SK-N-SH (cell line): ENCODE results near the gene PTTG1IP. TPM values are rescaled to one million over a fixed set of nuclear protein-coding genes. Genes with fewer than 3 reads are reported as not detected.
A peak's percentile ranks its signal among the peaks of the same experiment; 100 is the strongest.

Experiments used
- CTCF ChIA-PET: fragments of 300-600, 350-600 bp; formaldehyde crosslinking; extraction: SDS; loops from one replicate; lab custom pipeline; 2021; lab: Yijun Ruan, JAX
- POLR2A ChIA-PET: fragments of 350-600 bp; sonication (Branson Sonifier 250); formaldehyde crosslinking; extraction: SDS; loops from one replicate; lab custom pipeline; 2020; ENCODE audit warnings: antibody characterized with exemption, inconsistent platforms; lab: Yijun Ruan, JAX
- DNase-seq: peaks from one replicate; pipeline ENCODE4 v3.0.0; 2012
- H2AFZ ChIP-seq: fragments of 200-600 bp; sonication (generic); 2 replicates; pipeline ENCODE4 v1.8.1; 2016; ENCODE audit warnings: antibody characterized with exemption, mild to moderate bottlenecking, low read depth
- H3F3A ChIP-seq: fragments of 200-600 bp; sonication (generic); replicated peaks from 2 replicates; pipeline ENCODE3; 2016; ENCODE audit warnings: antibody characterized with exemption, mild to moderate bottlenecking; ENCODE audit not compliant: insufficient read depth
- H3K27ac ChIP-seq, 2 experiments: fragments of 200-500 bp in 1 of 2; fragments of 200-600 bp in 1 of 2; sonication (Bioruptor generic) in 1 of 2; sonication (generic), shearing (Covaris generic) in 1 of 2; 2 replicates each; pipeline versions ENCODE4 v1.5.1 to v1.6.1; 2014 to 2016; ENCODE audit warnings: low read depth in 2 of 2, inconsistent platforms in 1 of 2, low read length in 1 of 2, mild to moderate bottlenecking in 1 of 2, mixed read lengths in 1 of 2
- H3K27me3 ChIP-seq: fragments of 200-600 bp; sonication (generic), shearing (Covaris generic); 2 replicates; pipeline ENCODE4 v1.6.1; 2016; ENCODE audit warnings: mixed run types; ENCODE audit not compliant: insufficient read depth
- H3K36me3 ChIP-seq, 2 experiments: fragments of 200-500 bp in 1 of 2; fragments of 200-600 bp in 1 of 2; sonication (Bioruptor generic) in 1 of 2; sonication (generic) in 1 of 2; replicated peaks in 1 of 2; 2 replicates each; pipeline versions ENCODE3 to v1.5.1; 2014 to 2016; ENCODE audit warnings: low read length in 1 of 2, mild to moderate bottlenecking in 1 of 2; ENCODE audit not compliant: insufficient read depth in 2 of 2, control insufficient read depth in 1 of 2
- H3K4me1 ChIP-seq, 2 experiments: fragments of 200-500 bp in 1 of 2; fragments of 200-600 bp in 1 of 2; sonication (Bioruptor generic) in 1 of 2; sonication (generic), shearing (Covaris generic) in 1 of 2; 2 replicates each; pipeline versions ENCODE4 v1.5.1 to v1.6.1; 2014 to 2016; ENCODE audit warnings: low read depth in 1 of 2, low read length in 1 of 2, mixed run types in 1 of 2; ENCODE audit not compliant: insufficient read depth in 2 of 2, control insufficient read depth in 1 of 2
- H3K4me2 ChIP-seq: fragments of 200-600 bp; sonication (generic), shearing (Covaris generic); 2 replicates; pipeline ENCODE4 v1.6.1; 2017; ENCODE audit warnings: mixed run types
- H3K4me3 ChIP-seq, 2 experiments: fragments of 200-500 bp in 1 of 2; fragments of 200-600 bp in 1 of 2; sonication (Bioruptor generic) in 1 of 2; sonication (generic), shearing (Covaris generic) in 1 of 2; 2 replicates each; pipeline versions ENCODE4 v1.5.1 to v1.8.1; 2014 to 2016; ENCODE audit warnings: low read depth in 2 of 2, inconsistent platforms in 1 of 2, low read length in 1 of 2, mild to moderate bottlenecking in 1 of 2, mixed read lengths in 1 of 2, moderate library complexity in 1 of 2
- H3K79me2 ChIP-seq: fragments of 200-600 bp; sonication (generic); 2 replicates; pipeline ENCODE4 v1.8.1; 2017; ENCODE audit warnings: mild to moderate bottlenecking; ENCODE audit not compliant: insufficient read depth
- H3K9ac ChIP-seq: fragments of 200-600 bp; sonication (generic); 2 replicates; pipeline ENCODE4 v1.6.1; 2017; ENCODE audit warnings: mixed run types
- H3K9me2 ChIP-seq: fragments of 200-600 bp; sonication (generic); 2 replicates; pipeline ENCODE4 v1.6.1; 2017; ENCODE audit warnings: mixed run types
- H3K9me3 ChIP-seq: fragments of 200-600 bp; sonication (generic); 2 replicates; pipeline ENCODE4 v1.6.1; 2017; ENCODE audit warnings: mixed run types, mild to moderate bottlenecking, moderate library complexity
- H4K20me1 ChIP-seq: fragments of 200-600 bp; sonication (generic); 2 replicates; pipeline ENCODE4 v1.6.1; 2017; ENCODE audit warnings: mild to moderate bottlenecking, mixed run types; ENCODE audit not compliant: insufficient read depth
- CTCF ChIP-seq: fragments of 200-600 bp; sonication (generic); IDR thresholded peaks from 2 replicates; pipeline ENCODE4 v1.6.1; 2017; ENCODE audit warnings: antibody characterized with exemption, mild to moderate bottlenecking, moderate library complexity
- ELF1 ChIP-seq: IDR thresholded peaks from 2 replicates; pipeline ENCODE4 v1.4.0; 2012
- EZH2phosphoT487 ChIP-seq: fragments of 200-600 bp; sonication (generic); IDR thresholded peaks from 2 replicates; pipeline ENCODE4 v1.6.1; 2017; ENCODE audit warnings: low read depth, mixed run types, mild to moderate bottlenecking, antibody characterized with exemption, moderate library complexity, borderline replicate concordance
- FOSL2 ChIP-seq: IDR thresholded peaks from 2 replicates; pipeline ENCODE4 v1.4.0; 2012; ENCODE audit warnings: low read depth, mild to moderate bottlenecking, moderate library complexity, borderline replicate concordance
- FOXJ3 ChIP-seq: sonication (generic); formaldehyde crosslinking; IDR thresholded peaks from 2 replicates; pipeline ENCODE4 v1.5.1; 2020; ENCODE audit warnings: mild to moderate bottlenecking, missing genetic modification reagents
- GABPA ChIP-seq: IDR thresholded peaks from 2 replicates; pipeline ENCODE4 v1.4.0; 2012; ENCODE audit warnings: low read depth, mild to moderate bottlenecking
- GATA2 ChIP-seq: sonication (generic); formaldehyde crosslinking; IDR thresholded peaks from 2 replicates; pipeline ENCODE4 v1.5.0; 2020; ENCODE audit warnings: mild to moderate bottlenecking, missing genetic modification reagents
- IRF3 ChIP-seq: fragments of 150-350 bp; IDR thresholded peaks from 2 replicates; pipeline ENCODE4 v1.6.1; 2016; ENCODE audit warnings: mild to moderate bottlenecking, low read depth, low read length
- JUND ChIP-seq: IDR thresholded peaks from 2 replicates; pipeline ENCODE4 v1.4.0; 2012
- MAX ChIP-seq: IDR thresholded peaks from 2 replicates; pipeline ENCODE4 v1.4.0; 2012; ENCODE audit warnings: low read depth
- MXI1 ChIP-seq: IDR thresholded peaks from 2 replicates; pipeline ENCODE4 v1.6.1; 2012; ENCODE audit warnings: mild to moderate bottlenecking, low read depth, low read length, improper control_type of control experiment
- NFIC ChIP-seq: IDR thresholded peaks from 2 replicates; pipeline ENCODE4 v1.4.0; 2012; ENCODE audit warnings: borderline replicate concordance
- PBX3 ChIP-seq: IDR thresholded peaks from 2 replicates; pipeline ENCODE4; 2012
- RAD21 ChIP-seq: IDR thresholded peaks from 2 replicates; pipeline ENCODE4 v1.6.1; 2012; ENCODE audit warnings: mild to moderate bottlenecking, low read length
- RXRA ChIP-seq: IDR thresholded peaks from 2 replicates; pipeline ENCODE4 v1.4.0; 2012; ENCODE audit warnings: low read depth, mild to moderate bottlenecking, borderline replicate concordance
- SIN3A ChIP-seq: IDR thresholded peaks from 2 replicates; pipeline ENCODE4 v1.6.1; 2012; ENCODE audit warnings: low read depth, mild to moderate bottlenecking, low read length, moderate library complexity, borderline replicate concordance
- SMC3 ChIP-seq: IDR thresholded peaks from 2 replicates; pipeline ENCODE4 v1.6.1; 2012; ENCODE audit warnings: low read depth, low read length, improper control_type of control experiment
- TAF1 ChIP-seq: IDR thresholded peaks from 2 replicates; pipeline ENCODE4 v1.6.1; 2012; ENCODE audit warnings: low read depth, mild to moderate bottlenecking, low read length, moderate library complexity, borderline replicate concordance
- TEAD4 ChIP-seq: IDR thresholded peaks from 2 replicates; pipeline ENCODE4 v1.4.0; 2012; ENCODE audit warnings: mild to moderate bottlenecking, borderline replicate concordance; ENCODE audit not compliant: insufficient read depth
- whole genome bisulfite sequencing: methylation state at CpG from one replicate; pipeline ENCODE4 v1.1.6; 2017; ENCODE audit warnings: low lambda C conversion rate; 5-methylcytosine and 5-hydroxymethylcytosine counted together
- polyA plus RNA-seq, 3 experiments: library from polyadenylated mRNA; depleted of rRNA; stranded (reverse); fragments of >200 nt; gene quantifications; 2 replicates each; pipeline ENCODE4 v1.2.3, GENCODE V29; 2012

The PTTG1IP gene
- polyA plus RNA-seq, 1 of the 3 experiments (the other 2 are of a cell fraction): 171 TPM

GRCh38 chr21:44893948-44894656 lies 20.6 kb upstream of the PTTG1IP start (continued):
- TF ChIP-seq IRF3: no peak

- no peaks in the 10 kb centered on the region for H3K9me2 ChIP-seq
- no peak overlapping the region for H3K4me3 ChIP-seq
- H3K4me1 ChIP-seq: peaks cover 0 to 5% of the 10 kb centered on the region in 2 experiments; a peak in 1 of 4 replicates
- H3K4me2 ChIP-seq: no peak overlapping the region
- H3K79me2 ChIP-seq: no peaks in the 10 kb centered on the region
- POLR2A ChIA-PET: no interaction called here
- H3K27me3 ChIP-seq: peaks cover 5% of the 10 kb centered on the region; the same call in 1 of the 2 replicates
- no peaks in the 10 kb centered on the region for H3K36me3 ChIP-seq
- H3K9ac ChIP-seq: no peak overlapping the region
- no peak overlapping the region for H3K27ac ChIP-seq
- H3F3A ChIP-seq: no peaks in the 10 kb centered on the region
- no CpG with 5 or more reads among the region's 7 CpGs for WGBS
- TF ChIP-seq MXI1: no peak
- no peaks in the 10 kb centered on the region for H3K9me3 ChIP-seq
- no peaks in the 10 kb centered on the region for H4K20me1 ChIP-seq
- CTCF ChIA-PET: interaction anchor here (1.1 to 5.5 kb wide), 13 partner anchors 12 to 247 kb away, joined by 3 to 39 read pairs (median 6); no protein-coding TSS in a partner anchor
- no peak overlapping the region for H2AFZ ChIP-seq
- DNase-seq: no peak
Observed at GRCh38 chr21:44893278-44893556, 19.7 kb upstream of the PTTG1IP start.

GRCh38 chr21:44892536-44893277 lies 19.2 kb upstream of the PTTG1IP start:
- no peaks in the 10 kb centered on the region for H3K9me3 ChIP-seq
- H3K27ac ChIP-seq: no peak overlapping the region
- no peaks in the 10 kb centered on the region for H3F3A ChIP-seq
- H3K79me2 ChIP-seq: no peaks in the 10 kb centered on the region
- POLR2A ChIA-PET: interaction anchor here (0.6 kb wide), 1 partner anchor 9 kb away, joined by 7 read pairs; no protein-coding TSS in a partner anchor
- 29% methylated on average over 11 of the region's 15 CpGs for WGBS
- H3K4me3 ChIP-seq: peak overlapping the region in 1 of 2 experiments; percentile 50; a peak in 1 of 4 replicates
- peaks cover 5% of the 10 kb centered on the region; the same call in 1 of the 2 replicates for H3K27me3 ChIP-seq
- no peak overlapping the region for H3K4me2 ChIP-seq
- no peaks in the 10 kb centered on the region for H4K20me1 ChIP-seq
- H3K4me1 ChIP-seq: peaks cover 0 to 5% of the 10 kb centered on the region in 2 experiments; a peak in 1 of 4 replicates
- H3K9ac ChIP-seq: no peak overlapping the region
- H3K36me3 ChIP-seq: no peaks in the 10 kb centered on the region
- TF ChIP-seq FOXJ3 (CRISPR knock-in tag) (no peak), NFIC (no peak), ELF1 (no peak), TAF1 (no peak), MAX (no peak), MXI1 (no peak), FOSL2 (no peak), GATA2 (CRISPR knock-in tag) (no peak), RXRA (no peak), CTCF (peak; percentile 94), TEAD4 (no peak), JUND (no peak), SIN3A (no peak), EZH2phosphoT487 (no peak), PBX3 (no peak), RAD21 (peak; percentile 70), GABPA (no peak), SMC3 (peak; percentile 86)
- no peak overlapping the region for H2AFZ ChIP-seq
- CTCF ChIA-PET: interaction anchor here (1.1 to 5.5 kb wide), 16 partner anchors 12 to 248 kb away, joined by 3 to 39 read pairs (median 6); no protein-coding TSS in a partner anchor
- peak; percentile 86 for DNase-seq
- H3K9me2 ChIP-seq: no peaks in the 10 kb centered on the region
